GM21737 (cell line): ENCODE results near the gene MTA1.

Source experiments
- ATAC-seq: cut with Tn5 transposase; IDR thresholded peaks from one replicate; pipeline ENCODE4 v1.9.1; 2021; ENCODE audit warnings: mild to moderate bottlenecking, moderate library complexity; ENCODE audit not compliant: unreplicated experiment

The MTA1 gene

DNA sequence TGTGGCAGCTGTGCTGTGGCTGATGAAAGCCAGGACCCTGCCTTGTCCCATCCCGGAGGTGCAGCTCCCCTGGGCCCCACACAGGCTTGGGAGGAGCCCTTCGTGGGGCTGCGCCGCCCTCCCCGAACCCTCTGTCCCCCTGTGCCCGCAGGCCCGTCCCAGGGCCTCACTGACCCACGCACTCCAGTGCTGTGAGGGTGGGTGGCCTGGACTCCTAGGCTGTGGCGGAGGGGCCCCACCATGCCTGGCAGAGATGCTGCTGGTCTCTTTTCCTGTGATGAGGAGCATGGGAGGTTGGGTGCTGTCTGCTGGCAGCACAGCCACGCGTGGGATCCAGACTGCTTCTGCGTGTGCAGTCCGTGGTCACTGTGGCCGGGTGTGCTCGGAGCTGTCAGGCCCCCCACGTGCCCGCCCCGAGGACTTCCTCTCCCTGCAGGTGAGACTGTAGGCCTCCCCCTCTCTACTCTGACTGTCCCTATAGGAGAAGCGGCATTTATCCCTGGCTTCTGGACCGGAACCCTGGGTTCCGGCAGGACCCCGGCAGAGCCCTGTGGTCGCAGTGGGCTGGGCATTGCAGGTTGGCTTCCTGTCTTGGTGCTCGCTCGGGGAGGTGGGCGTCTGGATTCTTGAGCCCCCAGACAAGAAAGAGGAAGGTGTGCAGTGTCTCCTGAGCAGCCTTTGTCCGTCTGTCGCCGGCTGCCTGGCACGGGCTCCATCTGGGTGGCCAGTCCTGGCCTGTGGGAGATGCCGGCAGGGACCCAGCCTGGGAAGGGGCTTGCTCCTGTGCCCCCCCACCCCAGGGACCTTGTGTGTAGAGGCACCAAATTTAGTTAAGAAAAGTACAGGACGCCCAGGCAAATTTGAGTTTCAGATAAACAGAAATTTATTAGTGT is 2.3 kb downstream of the MTA1 start:
- no peak for ATAC-seq

DNA sequence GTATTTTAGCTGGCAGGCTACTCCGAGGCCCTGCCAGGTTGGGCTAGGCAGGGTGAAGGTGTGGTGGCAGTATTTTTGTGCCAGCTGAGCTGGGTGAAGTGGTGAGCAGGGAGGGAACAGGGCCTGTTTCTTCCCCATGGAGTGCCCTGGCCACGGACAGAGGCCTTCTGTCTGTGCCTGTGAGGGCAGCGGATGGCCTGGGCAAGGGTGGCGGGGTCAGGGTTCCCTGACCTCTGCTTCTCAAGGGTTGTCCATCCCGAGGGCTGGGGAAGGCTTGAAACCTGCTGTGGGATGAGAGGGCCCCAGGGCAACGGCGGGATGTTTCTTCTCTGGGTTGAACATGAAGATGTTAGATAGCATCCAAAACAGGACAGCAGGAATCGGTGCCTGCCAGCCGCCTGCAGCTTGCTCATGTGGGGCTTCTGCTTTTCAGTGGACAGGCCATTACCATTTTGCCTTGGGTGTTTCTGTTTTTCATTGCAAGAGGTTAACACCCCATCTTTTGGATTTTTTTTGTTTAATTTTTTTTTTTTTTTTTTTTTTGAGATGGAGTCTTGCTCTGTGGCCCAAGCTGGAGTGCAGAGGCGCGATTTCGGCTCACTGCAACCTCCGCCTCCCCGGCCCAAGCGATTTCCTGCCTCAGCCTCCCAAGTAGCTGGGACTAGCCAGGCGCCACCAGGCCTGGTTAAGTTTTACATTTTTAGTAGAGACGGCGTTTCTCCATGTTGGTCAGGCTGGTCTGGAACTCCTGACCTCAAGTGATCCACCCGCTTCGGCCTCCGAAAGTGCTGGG is 3.3 kb downstream of the MTA1 start:
- no peak for ATAC-seq

DNA sequence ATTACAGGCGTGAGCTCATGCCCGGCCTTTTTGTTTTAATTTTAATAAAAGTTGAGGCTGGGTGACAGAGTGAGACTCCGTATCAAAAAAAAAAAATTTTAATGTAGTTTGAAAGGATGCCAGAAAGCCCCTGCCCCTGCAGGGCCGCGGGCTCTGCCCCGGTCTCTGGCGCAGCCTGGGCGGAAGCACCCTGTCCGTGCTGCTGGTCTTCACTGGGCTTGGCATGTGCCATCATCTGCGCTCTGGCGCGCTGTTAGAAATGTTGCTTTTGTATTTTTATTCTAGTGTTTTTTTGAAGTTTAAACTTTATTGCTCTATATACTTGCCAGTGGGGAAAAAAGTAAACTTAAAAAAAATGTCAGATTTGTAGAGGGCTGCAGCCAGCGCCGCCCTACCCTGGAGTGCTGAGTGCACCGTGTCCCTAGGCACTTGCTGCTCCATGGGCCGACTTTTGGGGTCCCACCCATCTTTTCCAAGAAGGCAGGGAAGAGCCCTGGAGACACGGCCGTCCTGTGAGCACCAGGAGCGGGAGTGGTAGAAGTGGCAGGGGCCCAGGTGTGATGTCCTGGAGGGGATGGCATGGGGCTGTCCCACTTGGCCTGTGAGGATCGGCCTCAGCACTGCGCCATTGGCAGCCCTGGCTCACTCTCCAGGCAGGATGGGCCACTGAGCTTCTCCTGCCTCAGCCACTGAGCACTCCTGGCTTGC is 4.0 kb downstream of the MTA1 start:
- no peak for ATAC-seq

DNA sequence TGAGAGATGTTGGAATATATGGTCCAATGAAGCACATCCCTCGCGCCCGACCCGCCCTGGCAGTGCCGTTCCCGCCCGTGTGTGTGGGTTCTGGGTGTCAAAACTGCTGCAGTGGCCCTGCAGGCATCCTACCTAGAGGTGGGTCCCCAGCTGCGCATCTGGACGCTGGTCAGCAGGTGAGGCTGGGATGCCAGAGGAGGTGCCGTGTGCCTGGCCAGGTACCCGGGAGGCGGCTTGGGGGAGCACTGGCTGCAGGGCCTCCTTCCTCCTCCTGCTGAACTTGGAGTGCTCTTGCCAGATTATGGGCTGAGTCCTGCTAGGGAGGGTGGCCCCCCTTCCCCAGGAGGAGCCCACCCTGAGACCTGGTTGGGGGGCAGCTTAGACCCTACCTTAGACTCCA is 5.2 kb downstream of the MTA1 start:
- ATAC-seq, result no peak

DNA sequence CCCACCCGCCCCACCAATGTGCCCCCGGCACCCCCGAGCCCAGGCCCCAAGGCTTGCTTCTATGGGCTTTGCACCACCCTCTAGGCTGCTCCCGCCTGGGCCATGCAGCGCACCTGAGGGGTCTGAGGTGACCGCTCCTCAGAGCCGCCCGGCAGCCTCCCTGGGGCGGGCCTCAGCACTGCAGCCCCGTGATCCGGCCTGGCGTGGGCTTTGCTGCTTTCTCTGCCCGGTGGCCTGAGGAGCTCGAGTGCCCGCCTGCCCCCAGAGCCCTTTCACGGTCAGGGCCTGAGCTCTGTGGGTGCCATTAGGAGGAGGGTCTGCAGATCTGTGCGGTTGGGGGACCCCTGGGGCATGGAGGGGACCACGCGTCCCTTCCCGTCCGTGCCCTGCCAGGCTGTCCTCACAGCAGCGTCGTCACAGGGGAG is 6.2 kb downstream of the MTA1 start:
- ATAC-seq, result no peak

DNA sequence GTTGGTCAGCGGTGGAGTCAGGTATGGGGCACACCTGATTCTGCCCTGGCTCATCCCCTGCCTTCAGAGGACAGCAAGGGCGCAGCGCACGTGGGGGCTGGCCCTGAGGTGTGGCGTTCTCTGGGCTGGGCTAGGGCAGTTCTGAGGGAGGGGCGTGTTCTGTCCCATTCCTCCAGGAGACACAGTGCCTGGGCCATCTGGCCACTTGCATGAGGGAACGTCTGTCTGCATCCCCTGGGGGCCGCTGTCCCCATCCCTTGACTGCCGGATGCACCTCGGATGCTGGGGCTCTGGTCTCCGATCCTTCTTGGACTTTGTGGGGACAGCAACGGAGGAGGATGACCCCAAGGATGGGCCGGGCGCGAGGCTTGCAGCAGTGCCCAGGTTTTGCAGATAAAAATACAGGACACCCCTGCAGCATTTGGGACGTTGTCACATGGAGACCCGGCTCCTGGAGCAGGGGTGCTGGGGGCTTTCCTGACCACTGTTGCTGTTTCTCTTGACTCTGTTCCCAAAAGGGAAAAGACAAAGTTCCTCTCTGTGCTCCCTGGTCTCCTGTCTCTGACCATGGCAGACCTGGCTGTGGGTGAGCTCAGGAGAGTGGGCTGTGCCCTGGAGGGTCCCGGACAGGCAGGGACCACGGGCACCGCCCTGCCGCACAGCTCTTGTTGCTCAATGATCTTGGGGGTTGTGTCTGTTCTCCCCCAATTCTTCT is 6.9 kb downstream of the MTA1 start:
- no peak for ATAC-seq

DNA sequence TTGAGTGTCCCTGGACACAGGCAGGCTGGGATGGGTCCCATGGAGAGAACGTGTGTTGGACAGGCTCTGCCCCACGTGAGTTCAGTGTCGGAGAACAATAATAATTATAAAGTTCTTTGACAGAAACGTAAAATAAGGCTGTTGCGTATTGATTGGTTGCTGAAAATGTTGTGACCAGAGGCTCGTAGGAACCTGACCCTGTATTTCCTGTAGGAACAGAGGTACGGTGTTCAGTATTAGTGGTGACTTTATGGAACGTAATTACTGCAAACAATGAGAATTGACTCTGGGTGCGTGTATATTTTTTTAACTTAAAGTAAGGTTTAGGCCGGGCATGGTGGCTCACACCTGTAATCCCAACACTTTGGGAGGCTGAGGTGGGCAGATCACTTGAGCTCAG is 7.8 kb downstream of the MTA1 start:
- ATAC-seq, result no peak

DNA sequence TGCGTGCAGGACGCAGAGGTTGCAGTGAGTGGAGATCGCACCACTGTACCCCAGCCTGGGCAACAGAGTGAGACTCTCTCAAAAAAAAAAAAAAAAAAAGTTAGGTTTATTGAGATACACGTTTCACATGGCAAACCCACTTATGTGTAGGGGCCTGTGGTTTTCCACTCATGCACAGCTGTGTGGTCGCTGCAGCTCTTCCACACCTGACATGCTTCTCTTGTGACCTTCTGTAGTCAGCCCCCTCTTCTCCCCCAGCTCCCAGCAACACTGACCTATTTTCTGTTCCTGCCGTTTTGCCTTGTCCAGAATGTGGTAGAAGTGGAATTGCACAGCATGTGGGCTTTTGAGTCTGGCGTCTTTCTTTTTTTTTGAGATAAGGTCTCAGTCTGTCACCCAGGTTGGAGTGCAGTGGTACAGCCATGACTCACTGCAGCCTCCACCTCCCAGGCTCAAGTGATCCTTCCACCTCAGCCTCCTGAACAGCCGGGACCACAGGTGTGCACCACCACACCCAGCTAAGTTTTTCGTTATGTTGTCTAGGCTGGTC is 8.4 kb downstream of the MTA1 start:
- ATAC-seq, result no peak

DNA sequence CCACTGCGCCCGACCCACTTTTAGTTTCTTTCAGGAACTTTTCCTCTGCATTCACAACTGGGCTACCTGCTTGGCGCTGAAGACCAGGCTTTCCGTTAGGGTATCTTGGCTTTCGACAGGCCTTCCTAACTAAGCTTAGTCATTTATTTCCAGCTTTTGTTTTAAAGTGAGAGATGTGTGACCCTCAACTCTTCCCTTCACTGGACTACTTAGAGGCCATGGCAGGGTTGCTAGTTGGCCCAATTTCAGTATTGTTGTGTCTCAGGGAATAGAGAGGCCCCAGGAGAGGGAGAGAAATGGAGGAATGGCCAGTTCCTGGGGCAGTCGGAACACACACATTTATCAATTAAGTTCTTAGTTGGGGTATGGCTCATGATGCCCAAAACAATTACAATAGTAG is 10.4 kb downstream of the MTA1 start:
- no peak for ATAC-seq

DNA sequence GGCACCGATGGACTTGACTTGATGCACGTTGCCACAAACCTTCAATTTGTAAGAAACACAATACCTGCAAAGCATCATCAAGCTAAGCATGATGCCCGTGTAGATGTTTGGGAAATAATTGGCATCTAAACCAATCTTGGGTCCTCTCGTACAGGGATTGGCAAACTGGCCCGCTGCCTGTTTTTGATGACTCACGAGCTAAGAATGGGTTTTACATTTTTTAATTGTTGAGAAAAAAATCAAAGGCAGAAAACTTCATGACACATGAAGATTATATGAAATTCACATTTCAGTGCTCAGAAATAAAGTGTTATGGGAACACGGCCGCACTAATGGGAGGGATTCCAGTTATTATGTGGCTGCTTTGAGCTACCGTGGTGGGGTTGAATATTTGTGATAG is 10.9 kb downstream of the MTA1 start:
- no peak for ATAC-seq

DNA sequence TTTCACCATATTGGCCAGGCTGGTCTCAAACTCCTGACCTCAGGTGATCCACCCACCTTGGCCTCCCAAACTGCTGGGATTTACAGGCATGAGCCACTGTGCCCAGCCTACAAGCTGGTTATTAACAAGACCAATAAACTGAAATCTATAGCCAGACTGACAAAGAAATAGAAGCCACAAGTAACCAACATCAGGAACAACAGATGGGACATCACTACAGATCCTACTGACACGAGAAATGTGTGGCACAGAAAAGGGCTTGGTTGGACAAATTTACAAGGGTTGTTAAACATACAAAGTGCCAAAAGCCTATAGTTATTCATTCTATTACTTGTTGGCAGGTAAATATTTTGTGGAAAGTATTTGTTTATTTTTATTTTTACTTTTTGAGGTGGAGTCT is 11.6 kb downstream of the MTA1 start:
- no peak for ATAC-seq

DNA sequence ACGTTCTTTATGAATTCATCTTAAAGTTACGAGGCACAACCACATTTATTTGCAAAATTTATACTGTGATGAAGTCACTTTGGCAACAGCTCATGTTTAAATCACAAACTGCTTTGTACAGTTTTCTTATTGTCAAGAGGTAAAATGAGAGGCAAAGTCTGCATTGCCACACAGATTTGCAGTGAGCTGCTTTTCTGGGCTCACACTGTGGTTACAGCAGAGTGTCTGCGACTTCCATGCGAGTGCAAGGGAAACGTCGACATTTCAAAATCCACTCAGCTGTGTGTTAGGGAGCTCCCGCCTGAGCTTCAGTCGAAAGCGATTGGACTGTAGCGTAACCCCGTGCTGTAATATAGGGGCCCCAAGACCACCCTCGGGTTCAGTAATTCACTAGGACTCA is 13.0 kb downstream of the MTA1 start:
- no peak for ATAC-seq

DNA sequence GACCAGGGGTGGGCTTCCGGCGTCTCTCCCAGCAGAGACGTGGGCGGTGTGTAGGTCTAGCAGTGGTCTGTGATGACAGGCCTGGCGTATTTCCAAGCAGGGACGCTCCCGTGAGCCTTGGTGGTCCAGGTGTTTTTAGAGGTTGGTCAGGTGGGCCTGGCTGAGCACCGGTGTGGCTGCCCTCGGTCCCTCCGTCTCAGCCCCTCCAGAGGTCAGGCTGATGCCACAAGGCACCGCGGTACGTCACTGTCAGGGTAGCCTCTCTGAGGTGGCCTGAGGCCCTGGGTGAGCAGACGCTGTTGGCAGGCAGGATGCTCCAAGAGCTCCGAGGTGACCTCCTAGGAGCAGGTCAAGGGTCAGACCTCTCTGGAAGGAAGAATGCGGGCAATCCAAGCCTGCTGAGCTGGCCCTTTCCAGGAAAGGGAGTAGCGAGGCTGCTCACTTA is 13.6 kb downstream of the MTA1 start:
- no peak for ATAC-seq

DNA sequence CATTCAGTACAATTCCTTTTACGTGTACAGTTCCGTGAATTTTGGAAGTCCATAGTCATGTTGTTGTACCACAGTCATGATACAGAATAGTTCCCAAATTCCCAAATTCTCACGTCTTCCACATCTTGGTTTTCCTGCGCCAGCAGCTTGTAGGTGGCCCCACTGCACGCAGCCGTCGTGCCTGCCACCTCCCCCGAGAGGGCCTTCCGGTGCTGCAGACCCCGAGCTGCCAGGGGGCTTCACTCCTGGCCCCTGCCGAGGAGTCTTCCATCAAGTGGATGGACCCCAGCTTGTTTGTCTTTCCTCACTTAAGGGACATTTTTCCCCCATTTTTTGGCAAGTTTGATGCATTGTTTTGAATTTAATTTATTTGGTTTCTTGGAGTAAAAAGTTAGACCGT is 16.8 kb downstream of the MTA1 start:
- no peak for ATAC-seq

DNA sequence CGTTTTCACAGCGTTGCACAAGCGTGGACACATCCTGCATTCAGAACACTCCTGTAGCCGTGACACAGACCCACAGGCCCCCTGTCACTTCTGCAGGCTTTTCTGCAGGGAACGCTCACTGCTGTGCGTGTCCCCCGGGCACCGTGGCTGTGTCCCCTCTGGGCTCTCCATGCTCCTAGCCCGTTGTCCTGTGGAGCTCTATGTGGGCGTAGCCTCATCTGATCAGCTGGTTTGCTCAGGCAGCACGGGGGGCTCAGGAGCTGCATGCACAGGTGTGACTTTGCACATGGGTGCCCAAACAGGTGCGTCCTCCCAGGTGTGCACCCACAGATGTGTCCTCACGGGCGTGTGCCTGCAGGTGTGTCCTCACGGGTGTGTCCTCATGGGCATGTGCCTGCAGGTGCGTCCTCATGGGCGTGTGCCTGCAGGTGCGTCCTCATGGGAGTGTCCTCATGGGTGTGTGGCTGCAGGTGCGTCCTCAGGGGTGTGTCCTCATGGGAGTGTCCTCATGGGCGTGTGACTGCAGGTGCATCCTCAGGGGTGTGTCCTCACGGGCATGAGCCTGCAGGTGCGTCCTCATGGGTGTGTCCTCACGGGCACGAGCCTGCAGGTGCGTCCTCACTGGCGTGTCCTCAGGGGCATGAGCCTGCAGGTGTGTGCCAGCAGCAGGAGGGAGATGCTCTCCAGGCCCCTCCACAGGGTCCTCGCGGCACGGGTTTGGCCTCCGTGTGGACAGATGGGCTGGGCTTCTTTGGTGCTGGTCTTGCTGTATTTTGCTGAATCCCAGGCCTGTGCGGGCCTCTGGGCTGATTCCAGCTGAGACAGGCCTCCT is 17.5 kb downstream of the MTA1 start:
- no peak for ATAC-seq

DNA sequence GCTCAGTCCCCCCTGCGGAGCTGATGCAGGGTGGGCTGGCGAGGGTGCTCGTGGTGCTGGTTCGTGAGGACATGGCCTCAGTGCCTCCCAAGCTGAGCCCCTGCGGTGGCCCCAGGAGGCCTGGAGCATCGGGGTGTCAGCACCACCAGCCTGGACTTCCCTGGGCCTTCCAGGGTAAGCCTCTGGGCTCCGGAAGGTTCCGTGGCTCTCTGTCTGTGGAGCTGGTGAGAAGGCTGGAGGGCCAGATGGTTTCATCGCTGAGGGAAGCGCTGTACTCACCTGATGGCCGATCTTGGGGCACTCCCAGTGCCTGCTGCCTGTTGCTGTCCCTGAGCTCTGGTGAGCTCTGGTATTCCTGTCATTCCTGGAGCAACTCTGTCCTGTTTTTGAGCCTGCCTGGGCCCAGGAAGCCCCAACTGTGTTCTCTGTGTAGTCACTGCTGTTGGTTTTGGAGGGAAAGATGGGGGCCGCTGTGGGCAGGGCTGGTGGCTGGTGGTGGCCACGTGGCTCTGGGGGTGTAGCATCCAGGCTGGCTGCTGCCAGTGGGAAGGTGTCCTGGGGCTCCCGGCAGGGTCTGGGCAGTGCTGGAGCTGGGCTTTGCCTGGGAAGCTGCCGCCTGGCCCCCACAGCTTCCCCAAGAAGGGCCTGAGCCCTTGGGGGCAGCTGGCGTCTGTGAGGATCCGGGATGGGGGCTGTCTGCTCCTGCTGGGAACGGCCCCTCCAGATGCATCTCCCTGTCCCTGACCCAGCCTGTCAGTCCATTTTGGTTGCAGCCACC is 18.3 kb downstream of the MTA1 start:
- no peak for ATAC-seq

DNA sequence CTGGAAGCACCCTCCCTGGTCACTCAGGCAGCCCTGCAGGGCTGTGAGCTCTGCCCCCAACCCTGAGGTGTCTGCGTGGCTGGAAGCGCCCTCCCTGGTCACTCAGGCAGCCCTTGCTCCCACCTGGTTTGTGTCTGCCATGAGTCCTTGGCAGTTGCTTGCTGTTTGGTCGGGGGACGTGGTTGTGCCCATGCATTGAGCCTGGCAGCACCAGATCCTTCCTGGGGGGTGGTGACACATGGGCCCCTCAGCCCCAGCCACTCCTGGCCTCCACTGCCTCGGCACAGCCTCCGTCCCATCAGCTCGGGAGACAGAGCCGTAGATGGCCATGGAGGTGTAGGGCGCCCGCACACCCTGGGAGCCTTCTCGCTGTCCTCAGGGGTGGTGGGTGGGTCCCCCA is 19.6 kb downstream of the MTA1 start:
- no peak for ATAC-seq

DNA sequence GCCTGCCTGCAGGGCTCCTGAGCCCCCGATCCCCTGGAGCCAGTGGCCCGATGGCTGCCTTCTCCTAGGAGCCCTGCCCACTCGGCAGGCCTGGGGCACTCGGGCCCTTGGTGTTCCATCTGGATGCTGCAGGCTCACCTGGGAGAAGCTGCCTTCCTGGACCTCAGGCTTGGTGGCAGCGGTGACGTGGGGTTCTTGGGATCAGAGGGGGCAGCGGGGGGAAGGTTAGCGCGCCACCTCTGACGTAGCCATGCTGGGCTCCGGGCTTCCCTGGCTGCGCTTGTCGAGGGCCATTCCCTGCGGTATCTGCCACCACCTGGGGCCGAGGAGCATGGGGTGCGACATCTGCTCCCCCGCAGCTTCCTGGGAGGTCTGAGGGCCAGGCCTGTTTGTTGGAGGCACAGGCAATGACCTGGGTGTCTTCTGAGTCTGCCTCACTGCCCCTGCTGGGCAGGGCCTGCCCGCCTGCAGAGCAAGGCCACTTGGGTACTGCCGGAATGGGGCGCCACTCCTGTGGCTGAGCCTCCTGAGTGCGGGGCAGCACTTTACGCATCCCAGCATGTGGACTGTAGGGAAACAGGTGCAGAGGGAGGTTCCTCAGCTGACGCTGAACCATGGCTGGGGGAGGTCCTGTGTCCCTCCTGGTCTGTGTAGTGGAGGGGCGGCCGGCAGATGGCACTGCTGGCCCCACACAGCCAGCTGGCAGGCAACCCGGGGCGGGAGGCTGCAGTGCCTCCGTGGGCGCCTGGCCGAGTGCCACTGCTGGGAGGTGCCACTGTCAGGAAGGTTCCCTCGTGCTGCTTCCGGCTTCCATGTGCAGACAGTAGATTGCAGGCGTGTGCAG is 20.3 kb downstream of the MTA1 start:
- ATAC-seq, result no peak
